Mesenchymal stem cell (in vitro differentiated cells and primary cell): ENCODE data around the gene ZMYM2.

Experiments used
- DNase-seq: peaks from one replicate; pipeline ENCODE4 v3.0.0-alpha.2; 2013
- H2AFZ ChIP-seq: one replicate; pipeline ENCODE4 v1.6.1; 2013; ENCODE audit warnings: low read depth, mild to moderate bottlenecking, control low read depth, inconsistent platforms, low read length, moderate library complexity
- H2AK5ac ChIP-seq: 2 replicates; pipeline ENCODE4 v1.6.1; 2013; ENCODE audit warnings: low read length, moderate library complexity, mild to moderate bottlenecking, inconsistent platforms; ENCODE audit not compliant: severe bottlenecking
- H2BK120ac ChIP-seq: one replicate; pipeline ENCODE4 v1.6.1; 2013; ENCODE audit warnings: low read depth, mild to moderate bottlenecking, inconsistent platforms, low read length, moderate library complexity
- H2BK12ac ChIP-seq, 2 experiments: one replicate each; pipeline ENCODE4 v1.6.1; 2013; ENCODE audit warnings: inconsistent platforms in 2 of 2, low read length in 2 of 2, mild to moderate bottlenecking in 2 of 2, moderate library complexity in 2 of 2, control low read depth in 1 of 2
- H2BK15ac ChIP-seq: one replicate; pipeline ENCODE4 v1.6.1; 2013; ENCODE audit warnings: mild to moderate bottlenecking, low read depth, inconsistent platforms; ENCODE audit not compliant: poor library complexity, severe bottlenecking
- H2BK5ac ChIP-seq: 2 replicates; pipeline ENCODE4 v1.6.1; 2013; ENCODE audit warnings: low read depth, mild to moderate bottlenecking, low read length, control low read depth, inconsistent platforms; ENCODE audit not compliant: poor library complexity, severe bottlenecking
- H3K14ac ChIP-seq, 2 experiments: one replicate each; pipeline ENCODE4 v1.6.1; 2013; ENCODE audit warnings: inconsistent platforms in 2 of 2, low read length in 2 of 2, control low read depth in 1 of 2, mild to moderate bottlenecking in 1 of 2, moderate library complexity in 1 of 2
- H3K18ac ChIP-seq, 2 experiments: one replicate each; pipeline ENCODE4 v1.6.1; 2013; ENCODE audit warnings: inconsistent platforms in 2 of 2, low read length in 2 of 2, control low read depth in 1 of 2, low read depth in 1 of 2, mild to moderate bottlenecking in 1 of 2
- H3K23ac ChIP-seq, 2 experiments: one replicate each; pipeline ENCODE4 v1.6.1; 2013; ENCODE audit warnings: inconsistent platforms in 2 of 2, low read length in 2 of 2, mild to moderate bottlenecking in 2 of 2, moderate library complexity in 2 of 2, control low read depth in 1 of 2
- H3K27ac ChIP-seq: 2 replicates; pipeline ENCODE4 v1.5.1; 2013; ENCODE audit warnings: mild to moderate bottlenecking, moderate library complexity, low read length, control low read depth, inconsistent platforms; ENCODE audit not compliant: poor library complexity, severe bottlenecking
- H3K27me3 ChIP-seq, 2 experiments: 2 replicates each; pipeline versions ENCODE4 v1.6.1 to v1.7.0; 2013; ENCODE audit warnings: low read length in 2 of 2, mild to moderate bottlenecking in 2 of 2, moderate library complexity in 2 of 2, control low read depth in 1 of 2, inconsistent platforms in 1 of 2; ENCODE audit not compliant: control insufficient read depth in 1 of 2, insufficient read depth in 1 of 2
- H3K36me3 ChIP-seq, 2 experiments: 2 replicates each; pipeline versions ENCODE4 v1.6.1 to v1.7.0; 2013; ENCODE audit warnings: low read length in 2 of 2, control low read depth in 1 of 2, inconsistent platforms in 1 of 2, low read depth in 1 of 2, mild to moderate bottlenecking in 1 of 2; ENCODE audit not compliant: insufficient read depth in 2 of 2, control insufficient read depth in 1 of 2
- H3K4ac ChIP-seq, 2 experiments: one replicate each; pipeline ENCODE4 v1.6.1; 2013; ENCODE audit warnings: inconsistent platforms in 2 of 2, low read length in 2 of 2, mild to moderate bottlenecking in 2 of 2, moderate library complexity in 2 of 2, control low read depth in 1 of 2, low read depth in 1 of 2
- H3K4me1 ChIP-seq: 2 replicates; pipeline ENCODE4 v1.6.1; 2013; ENCODE audit warnings: low read depth, low read length, control low read depth; ENCODE audit not compliant: control insufficient read depth, insufficient read depth
- H3K4me2 ChIP-seq: 2 replicates; pipeline ENCODE4 v1.6.1; 2013; ENCODE audit warnings: low read length, mild to moderate bottlenecking, inconsistent platforms; ENCODE audit not compliant: poor library complexity, severe bottlenecking
- H3K4me3 ChIP-seq, 2 experiments: 2 replicates each; pipeline versions ENCODE4 v1.5.1 to v1.7.0; 2013; ENCODE audit warnings: low read length in 2 of 2, mild to moderate bottlenecking in 2 of 2, control low read depth in 1 of 2, low read depth in 1 of 2; ENCODE audit not compliant: insufficient read depth in 1 of 2
- H3K79me1 ChIP-seq: replicated peaks from 2 replicates; pipeline ENCODE4 v1.6.1; 2013; ENCODE audit warnings: mild to moderate bottlenecking, control low read depth, low read length, inconsistent platforms; ENCODE audit not compliant: poor library complexity, severe bottlenecking
- H3K9ac ChIP-seq: 2 replicates; pipeline ENCODE4 v1.7.0; 2013; ENCODE audit warnings: mild to moderate bottlenecking, low read length, moderate library complexity
- H3K9me3 ChIP-seq: 2 replicates; pipeline ENCODE4 v1.7.0; 2013; ENCODE audit warnings: mild to moderate bottlenecking, low read length; ENCODE audit not compliant: control insufficient read depth
- H4K8ac ChIP-seq: one replicate; pipeline ENCODE4 v1.6.1; 2013; ENCODE audit warnings: inconsistent platforms, mild to moderate bottlenecking, low read length, moderate library complexity
- H4K91ac ChIP-seq: one replicate; pipeline ENCODE4 v1.6.1; 2013; ENCODE audit warnings: mild to moderate bottlenecking, low read length, inconsistent platforms
- WGBS: methylation state at CpG from one replicate; pipeline ENCODE4 v1.1.7; 2013; ENCODE audit warnings: mixed read lengths; 5-methylcytosine and 5-hydroxymethylcytosine counted together

Gene ZMYM2

GRCh38 chr13:19957320-19958154 lies 990 bp upstream of the ZMYM2 start:
- peak; percentile 84 for DNase-seq
- Histone ChIP-seq H4K8ac (peak overlapping the region; percentile 99), H2BK5ac (peak overlapping the region; percentile 95), H2BK120ac (peak overlapping the region; percentile 54), H3K9me3 (no peaks in the 10 kb centered on the region), H3K36me3 (peaks cover 0 to 19% of the 10 kb centered on the region in 2 experiments), H3K4me3 (peak overlapping the region; percentile 69 to 78), H3K4me2 (peak overlapping the region; percentile 56), H3K4me1 (peaks cover 7% of the 10 kb centered on the region), H3K18ac (peak overlapping the region; percentile 79 to 82), H3K27me3 (no peaks in the 10 kb centered on the region), H2AFZ (peak overlapping the region; percentile 64), H2AK5ac (peak overlapping the region; percentile 54), H3K79me1 (peaks cover 2% of the 10 kb centered on the region), H3K27ac (peak overlapping the region; percentile 98), H3K4ac (peak overlapping the region; percentile 84 to 88), H4K91ac (peak overlapping the region; percentile 89), H2BK15ac (peak overlapping the region; percentile 80), H2BK12ac (peak overlapping the region in 1 of 2 experiments; percentile 42), H3K9ac (peak overlapping the region; percentile 93), H3K23ac (no peak overlapping the region), H3K14ac (peak overlapping the region in 1 of 2 experiments; percentile 70)
- 7% methylated on average over 65 of the region's 65 CpGs for WGBS

- DNase-seq: peak; percentile 71
- peak overlapping the region; percentile 87 for H2AK5ac ChIP-seq
- peak overlapping the region; percentile 97 for H3K27ac ChIP-seq
- H3K23ac ChIP-seq: no peak overlapping the region
- peaks cover 7 to 35% of the 10 kb centered on the region in 2 experiments for H3K36me3 ChIP-seq
- H3K9me3 ChIP-seq: no peaks in the 10 kb centered on the region
- peak overlapping the region; percentile 18 for H2AFZ ChIP-seq
- peak overlapping the region; percentile 75 to 98 for H3K4ac ChIP-seq
- H3K4me3 ChIP-seq: peak overlapping the region; percentile 86 to 92
- peak overlapping the region; percentile 89 for H2BK120ac ChIP-seq
- H3K4me2 ChIP-seq: peak overlapping the region; percentile 94
- peaks cover 2% of the 10 kb centered on the region for H3K79me1 ChIP-seq
- H3K27me3 ChIP-seq: no peaks in the 10 kb centered on the region
- peaks cover 9% of the 10 kb centered on the region for H3K4me1 ChIP-seq
- H2BK5ac ChIP-seq: peak overlapping the region; percentile 90
- peak overlapping the region; percentile 69 for H2BK15ac ChIP-seq
- H2BK12ac ChIP-seq: peak overlapping the region; percentile 28 to 90
- WGBS: under 1% methylated on average over 25 of the region's 61 CpGs
- peak overlapping the region; percentile 47 for H4K8ac ChIP-seq
- H4K91ac ChIP-seq: peak overlapping the region; percentile 48
- H3K9ac ChIP-seq: peak overlapping the region; percentile 94
- H3K18ac ChIP-seq: peak overlapping the region; percentile 94 to 98
- peak overlapping the region in 1 of 2 experiments; percentile 100 for H3K14ac ChIP-seq
Measured at GRCh38 chr13:19959141-19959830, 759 bp downstream of the ZMYM2 start.

GRCh38 chr13:19959831-19960652 lies 1.5 kb downstream of the ZMYM2 start:
- Histone ChIP-seq H3K18ac (peak overlapping the region; percentile 94 to 98), H3K4ac (peak overlapping the region; percentile 75 to 98), H3K79me1 (peaks cover 2% of the 10 kb centered on the region), H2BK15ac (no peak overlapping the region), H3K4me2 (peak overlapping the region; percentile 94), H4K91ac (peak overlapping the region; percentile 48), H4K8ac (peak overlapping the region; percentile 63), H3K23ac (no peak overlapping the region), H2BK120ac (peak overlapping the region; percentile 89), H3K27me3 (no peaks in the 10 kb centered on the region), H3K9me3 (no peaks in the 10 kb centered on the region), H3K4me3 (peak overlapping the region; percentile 86 to 92), H3K36me3 (peaks cover 7 to 43% of the 10 kb centered on the region in 2 experiments), H2BK12ac (peak overlapping the region; percentile 28 to 90), H3K4me1 (peaks cover 9% of the 10 kb centered on the region), H3K27ac (peak overlapping the region; percentile 97), H2AFZ (no peak overlapping the region), H3K9ac (peak overlapping the region; percentile 94), H2BK5ac (peak overlapping the region; percentile 3), H2AK5ac (peak overlapping the region; percentile 87), H3K14ac (peak overlapping the region in 1 of 2 experiments; percentile 100)
- WGBS: 1% methylated on average over 10 of the region's 13 CpGs
- peak; percentile 95 for DNase-seq
